OCI-LY7 (cell line): ENCODE results near the gene SERTAD3. TPM values are rescaled to one million over a fixed set of nuclear protein-coding genes. Genes with fewer than 3 reads are reported as not detected.
"Not testable (repeated sequence)": the region's sequence is repeated elsewhere in the genome, so short reads cannot be mapped to it uniquely, and the experiment has no call there.

Experiments used
- BruUV-seq: library from RNA; stranded (reverse); fragments of 400-500 nt; replicated peaks from 2 replicates; lab custom pipeline; 2021; lab: Mats Ljungman, UMichigan
- CTCF ChIA-PET: fragments of 300-600 bp; sonication (Branson Sonifier 250); formaldehyde crosslinking; loops from one replicate; lab custom pipeline; 2022; ENCODE audit warnings: antibody characterized with exemption; ENCODE audit not compliant: unreplicated experiment; lab: Charles Lee
- POLR2A ChIA-PET: fragments of 300-600 bp; sonication (Branson Sonifier 250); formaldehyde crosslinking; loops from one replicate; lab custom pipeline; 2022; ENCODE audit warnings: antibody characterized with exemption; lab: Charles Lee
- DNase-seq: peaks from one replicate; pipeline ENCODE4 v3.0.0-alpha.2; 2015; ENCODE audit warnings: low spot score
- H2AFZ ChIP-seq: fragments of 200-600 bp; sonication (generic), shearing (Covaris generic); 2 replicates; pipeline ENCODE4 v1.6.1; 2014; ENCODE audit warnings: mild to moderate bottlenecking, antibody characterized with exemption, low read length, moderate library complexity
- H3K27ac ChIP-seq: fragments of 200-600 bp; sonication (generic); 2 replicates; pipeline ENCODE4 v1.5.1; 2014; ENCODE audit warnings: mixed run types, low read depth, mild to moderate bottlenecking, moderate library complexity, low read length, inconsistent platforms; ENCODE audit not compliant: poor library complexity, severe bottlenecking
- H3K36me3 ChIP-seq: fragments of 200-600 bp; sonication (generic); 2 replicates; pipeline ENCODE4 v1.6.1; 2014; ENCODE audit warnings: mild to moderate bottlenecking, antibody characterized with exemption, low read length, moderate library complexity, mixed read lengths; ENCODE audit not compliant: insufficient read depth
- H3K4me1 ChIP-seq: fragments of 200-600 bp; sonication (generic); 2 replicates; pipeline ENCODE4 v1.5.1; 2014; ENCODE audit warnings: mild to moderate bottlenecking, low read length; ENCODE audit not compliant: insufficient read depth, poor library complexity, severe bottlenecking
- H3K4me2 ChIP-seq: fragments of 200-600 bp; sonication (generic); 2 replicates; pipeline ENCODE4 v1.6.1; 2014; ENCODE audit warnings: mild to moderate bottlenecking, low read length
- H3K4me3 ChIP-seq: fragments of 200-600 bp; sonication (generic); 2 replicates; pipeline ENCODE4 v1.5.1; 2014; ENCODE audit warnings: mild to moderate bottlenecking, low read depth, low read length; ENCODE audit not compliant: poor library complexity, severe bottlenecking
- H3K79me2 ChIP-seq: fragments of 200-600 bp; sonication (generic); 2 replicates; pipeline ENCODE4 v1.6.1; 2016; ENCODE audit warnings: low read depth, mild to moderate bottlenecking, low read length, moderate library complexity, mixed read lengths; ENCODE audit not compliant: insufficient read depth
- H3K9me2 ChIP-seq: fragments of 200-600 bp; sonication (generic); 2 replicates; pipeline ENCODE4 v1.6.1; 2016; ENCODE audit warnings: mild to moderate bottlenecking, low read length, mixed read lengths; ENCODE audit not compliant: insufficient read depth
- H3K9me3 ChIP-seq: fragments of 200-600 bp; sonication (generic); 2 replicates; pipeline ENCODE4 v1.6.1; 2014; ENCODE audit warnings: mild to moderate bottlenecking, mixed run types, low read length, mixed read lengths
- H4K20me1 ChIP-seq: fragments of 200-600 bp; sonication (generic); 2 replicates; pipeline ENCODE4 v1.6.1; 2014; ENCODE audit warnings: mild to moderate bottlenecking, antibody characterized with exemption, low read length, moderate library complexity, mixed read lengths; ENCODE audit not compliant: insufficient read depth
- CTCF ChIP-seq: fragments of 200-600 bp; sonication (generic); conservative IDR thresholded peaks from 2 replicates; pipeline ENCODE4 v1.5.1; 2014; ENCODE audit warnings: mild to moderate bottlenecking, antibody characterized with exemption, low read length, moderate library complexity, mixed read lengths
- EZH2phosphoT487 ChIP-seq: fragments of 200-600 bp; sonication (generic); IDR thresholded peaks from 2 replicates; pipeline ENCODE4 v1.6.1; 2018; ENCODE audit warnings: low read depth, borderline replicate concordance, mild to moderate bottlenecking, mixed run types, antibody characterized with exemption, low read length, moderate library complexity, mixed read lengths
- intact Hi-C: fragments of 100-400 bp; cut with micrococcal nuclease; formaldehyde crosslinking; loops from one replicate; pipeline ENCODE4 v1.10.0; 2022; ENCODE audit not compliant: unreplicated experiment
- total RNA-seq, 2 experiments: library from RNA; depleted of rRNA in 1 of 2; stranded (reverse); fragments of >200 nt in 1 of 2; shearing (Covaris generic) in 1 of 2; gene quantifications; 2 replicates each; pipeline ENCODE4 v1.2.3, GENCODE V29; 2014 to 2022

Gene SERTAD3
- total RNA-seq, 2 experiments from 2014 or later, result 12.2 to 18.6 TPM

- no peaks in the 10 kb centered on the region for H3K36me3 ChIP-seq
- BruUV-seq, result no TSS peak
- H3K79me2 ChIP-seq, result no peaks in the 10 kb centered on the region
- ChIA-PET CTCF (interaction anchor here (0.6 kb wide), 1 partner anchor 9 kb away, joined by 3 read pairs; no protein-coding TSS in a partner anchor), POLR2A (interaction anchor here (0.6 kb wide), 2 partner anchors 12 to 106 kb away, joined by 3 read pairs; no protein-coding TSS in a partner anchor)
- H3K9me3 ChIP-seq, result no peaks in the 10 kb centered on the region
- no peak overlapping the region for H3K27ac ChIP-seq
- H3K4me2 ChIP-seq, result no peak overlapping the region
- no peak overlapping the region for H2AFZ ChIP-seq
- no peak for DNase-seq
- no peaks in the 10 kb centered on the region for H4K20me1 ChIP-seq
- peaks cover 38% of the 10 kb centered on the region for H3K4me1 ChIP-seq
- no peak overlapping the region for H3K4me3 ChIP-seq
- no peaks in the 10 kb centered on the region for H3K9me2 ChIP-seq
- intact Hi-C loops, result no loop called here
- no peak for TF ChIP-seq EZH2phosphoT487
- no peak for TF ChIP-seq CTCF
Measured at GRCh38 chr19:40431698-40432097, 12.4 kb downstream of the SERTAD3 start.

DNA sequence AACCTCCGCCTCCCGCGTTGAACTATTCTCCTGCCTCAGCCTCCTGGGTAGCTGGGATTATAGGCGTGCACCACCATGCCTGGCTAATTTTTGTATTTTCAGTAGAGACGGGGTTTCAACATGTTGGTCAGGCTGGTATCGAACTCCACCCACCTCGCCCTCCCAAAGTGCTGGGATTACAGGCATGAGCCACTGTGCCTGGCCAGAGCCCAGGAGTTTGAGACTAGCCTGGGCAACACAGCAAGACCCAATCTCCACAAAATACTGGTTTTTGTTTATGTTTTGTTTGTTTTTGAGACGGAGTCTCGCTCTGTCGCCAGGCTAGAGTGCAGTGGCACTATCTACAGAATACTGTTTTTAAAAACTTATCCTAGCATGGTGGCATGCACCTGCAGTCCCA lies 13.9 kb downstream of the SERTAD3 start:
- POLR2A ChIA-PET, result interaction anchor here (1.0 kb wide), 1 partner anchor 13 kb away, joined by 8 read pairs; no protein-coding TSS in a partner anchor
- H3K9me3 ChIP-seq, CTCF ChIA-PET, H3K79me2 ChIP-seq, H3K4me3 ChIP-seq, BruUV-seq, DNase-seq, intact Hi-C loops, H3K36me3 ChIP-seq, H3K27ac ChIP-seq, H2AFZ ChIP-seq, H3K9me2 ChIP-seq, H3K4me2 ChIP-seq, H4K20me1 ChIP-seq: not testable (repeated sequence)
- H3K4me1 ChIP-seq, result peaks cover 30% of the 10 kb centered on the region

- H3K36me3 ChIP-seq, POLR2A ChIA-PET, H2AFZ ChIP-seq, H3K9me2 ChIP-seq, H3K9me3 ChIP-seq, H3K4me2 ChIP-seq, DNase-seq, H3K4me3 ChIP-seq, BruUV-seq, H4K20me1 ChIP-seq, H3K27ac ChIP-seq, CTCF ChIA-PET: not testable (repeated sequence)
- intact Hi-C loops, result loop anchor here (10.0 kb wide), 1 partner anchor 143 kb away; the partner anchor contains the start of gene AKT2
- H3K79me2 ChIP-seq, result peaks cover 11% of the 10 kb centered on the region; the same call in 1 of the 2 replicates
- peaks cover 17% of the 10 kb centered on the region for H3K4me1 ChIP-seq
Measured at GRCh38 chr19:40428197-40428596, 15.9 kb downstream of the SERTAD3 start.
